GM11168 (cell line): ENCODE results near the gene RAD50.
"Not testable (repeated sequence)": the region's sequence is repeated elsewhere in the genome, so short reads cannot be mapped to it uniquely, and the experiment has no call there.

Experiments used
- in situ Hi-C: fragments of 300-500 bp; cut with MboI; formaldehyde crosslinking; loops from one replicate; pipeline ENCODE4 v1.12.0; 2022; ENCODE audit warnings: low sequenced_read_pairs; ENCODE audit not compliant: unreplicated experiment

The RAD50 gene

DNA sequence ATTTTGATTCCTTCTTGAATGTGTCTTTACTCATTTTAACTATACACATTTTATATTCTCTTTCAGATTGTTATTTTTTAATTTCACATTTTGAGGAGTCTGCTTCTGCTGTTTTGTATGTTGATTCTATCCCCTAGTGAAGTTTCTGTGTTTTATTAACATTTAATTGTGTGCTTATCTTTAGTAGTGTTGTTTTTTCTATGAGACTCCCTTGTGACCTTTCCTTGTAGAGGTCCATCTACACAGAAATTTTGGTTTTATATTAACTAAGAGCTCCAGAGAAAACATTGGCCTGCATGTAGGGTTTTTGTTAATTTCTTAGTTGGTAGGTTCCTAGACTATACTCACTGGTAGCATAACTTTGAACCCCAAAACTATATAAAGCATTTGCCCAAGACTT lies 65.8 kb downstream of the RAD50 start:
- in situ Hi-C loops = no loop called here

DNA sequence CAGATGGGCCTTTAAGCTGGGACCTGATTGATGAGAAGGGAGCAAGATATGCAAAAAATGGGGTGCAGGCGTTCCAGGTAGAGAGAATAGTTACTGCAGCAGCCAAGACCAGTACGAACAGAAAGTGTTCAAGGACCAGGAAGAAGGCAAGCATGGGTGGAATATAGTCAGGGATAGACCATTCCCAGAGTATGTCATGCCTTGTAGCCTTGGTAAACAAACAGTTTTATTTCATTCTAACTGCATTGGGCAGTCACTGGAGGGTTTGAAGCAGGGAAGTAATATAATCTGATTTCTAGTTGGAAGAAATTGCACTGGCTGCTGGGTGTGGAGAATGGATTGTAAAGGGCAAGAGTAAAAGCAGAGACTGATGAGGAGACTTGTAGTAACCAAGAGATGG lies 70.7 kb downstream of the RAD50 start:
- in situ Hi-C loops = no loop called here

DNA sequence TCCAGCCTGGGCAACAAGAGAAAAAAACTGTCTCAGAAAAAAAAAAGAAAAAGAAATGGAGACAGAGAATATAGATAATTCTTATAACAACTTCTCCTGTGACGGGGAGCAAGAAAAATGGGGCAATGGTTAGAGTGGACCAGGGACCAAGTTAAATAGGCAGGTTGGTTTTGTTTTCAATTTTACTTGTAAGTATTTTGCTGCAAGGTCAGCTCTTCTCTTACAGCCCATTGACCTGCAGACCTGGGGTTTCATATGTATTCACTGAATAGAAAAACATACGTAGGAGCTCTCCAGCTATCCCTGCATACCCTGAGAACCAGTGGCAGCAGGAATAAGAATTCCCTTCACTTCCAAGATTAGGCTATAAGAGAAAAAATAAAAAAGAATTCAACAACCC lies 72.0 kb downstream of the RAD50 start:
- in situ Hi-C loops = no loop called here

DNA sequence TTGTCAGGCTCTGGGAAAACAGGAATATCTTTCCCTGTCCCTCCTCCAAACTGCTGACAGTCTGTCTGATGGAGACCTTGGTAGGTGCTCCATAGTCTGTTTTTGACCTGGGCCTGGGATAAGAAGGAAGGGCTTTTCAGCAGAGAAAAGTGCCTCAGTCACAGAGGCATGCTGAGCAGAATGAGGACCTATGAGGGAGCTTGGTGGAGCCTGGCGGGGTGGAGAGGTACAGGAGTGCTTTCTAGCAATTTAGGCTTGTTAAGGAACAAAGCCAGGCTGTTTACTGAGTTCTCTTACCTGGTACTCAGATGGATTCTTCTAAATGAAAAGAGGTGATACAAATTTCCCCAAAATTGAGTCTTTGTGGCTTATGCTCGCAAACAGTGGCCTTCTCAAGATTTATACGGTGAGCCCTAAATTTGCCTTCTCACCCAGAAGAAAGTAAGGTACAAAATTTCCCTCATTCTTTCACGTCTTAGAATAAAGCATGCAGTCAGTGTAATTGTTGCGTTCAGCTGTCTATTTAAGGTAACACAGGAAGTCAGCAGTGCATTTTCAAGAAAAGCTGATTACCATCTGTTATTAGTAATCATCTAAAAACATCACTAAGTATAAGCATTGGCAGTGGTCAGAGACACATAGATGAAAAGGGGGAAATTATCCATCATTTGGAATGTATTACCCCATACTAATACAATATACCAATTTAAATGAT lies 72.6 kb downstream of the RAD50 start:
- in situ Hi-C loops = no loop called here

DNA sequence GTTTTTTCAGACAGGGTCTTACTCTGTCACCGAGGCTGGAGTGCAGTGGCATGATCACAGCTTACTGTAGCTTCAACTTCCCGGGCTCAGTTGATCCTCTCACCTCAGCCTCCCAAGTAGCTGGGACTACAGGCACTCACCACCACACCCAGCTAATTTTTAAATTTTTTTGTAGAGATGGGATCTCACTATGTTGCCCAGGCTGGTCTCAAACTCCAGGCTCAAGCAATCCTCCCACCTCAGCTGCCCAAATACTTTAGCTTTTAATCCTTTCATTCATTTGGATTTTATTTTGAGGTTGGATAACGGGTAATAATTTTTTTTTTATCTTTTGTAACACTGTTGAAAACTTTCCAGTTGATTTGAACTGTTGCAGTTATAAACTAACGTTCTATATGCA lies 76.8 kb downstream of the RAD50 start:
- in situ Hi-C loops = not testable (repeated sequence)

DNA sequence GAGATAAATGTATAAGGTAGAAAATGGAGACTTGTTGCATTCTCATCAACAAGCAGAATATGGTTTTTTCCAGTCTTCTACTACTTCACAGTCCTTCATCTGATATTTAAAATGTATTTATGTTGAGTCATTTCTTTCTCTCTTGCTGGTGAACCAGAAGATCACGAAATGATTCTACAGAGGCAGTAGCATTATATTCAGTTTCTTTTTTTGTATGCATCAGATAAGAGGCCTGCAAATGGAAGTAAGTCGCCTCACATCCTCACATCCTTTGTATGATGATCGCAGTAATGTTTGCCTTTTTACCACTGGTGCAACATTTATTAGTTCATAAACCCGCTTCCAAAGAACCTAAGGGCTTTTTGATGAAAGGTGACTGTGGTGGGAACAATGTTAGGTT lies 79.1 kb downstream of the RAD50 start:
- in situ Hi-C loops = no loop called here

DNA sequence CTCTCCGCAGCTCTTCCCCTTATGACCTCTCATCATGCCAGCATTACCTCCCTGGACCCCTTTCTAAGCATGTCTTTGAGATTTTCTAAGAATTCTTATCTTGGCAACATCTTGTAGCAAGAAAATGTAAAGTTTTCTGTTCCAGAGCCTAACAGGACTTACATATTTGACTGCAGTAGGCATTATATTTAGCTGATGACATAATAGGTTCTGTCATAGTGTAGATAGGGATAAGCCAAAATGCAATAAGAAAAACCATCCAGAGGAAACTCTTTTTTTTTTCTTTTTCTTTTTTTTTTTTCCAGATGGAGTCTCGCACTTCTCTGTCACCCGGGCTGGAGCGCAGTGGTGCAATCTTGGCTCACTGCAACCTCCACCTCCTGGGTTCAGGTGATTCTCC lies 80.5 kb downstream of the RAD50 start:
- in situ Hi-C loops = no loop called here

DNA sequence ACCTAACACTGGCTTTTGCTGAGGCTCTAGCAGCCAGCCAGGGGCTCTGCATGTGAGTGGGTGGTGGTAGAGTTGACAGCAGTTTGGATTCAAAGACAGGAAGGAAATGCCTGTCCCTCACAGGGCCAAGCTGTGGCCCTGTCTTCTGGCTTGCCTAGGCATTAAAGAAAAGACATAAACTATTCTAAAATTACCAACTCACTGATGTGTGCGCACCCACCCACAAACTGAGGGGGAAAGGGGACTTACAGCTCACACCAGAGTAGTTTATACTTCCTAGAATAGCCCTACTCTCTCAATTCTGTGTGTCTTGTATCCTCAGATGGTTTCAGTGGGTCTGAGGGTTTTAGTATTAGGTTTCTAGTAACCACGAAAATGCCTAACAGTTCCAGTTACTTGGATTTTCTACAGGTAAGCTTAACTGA lies 82.9 kb downstream of the RAD50 start:
- in situ Hi-C loops = no loop called here

DNA sequence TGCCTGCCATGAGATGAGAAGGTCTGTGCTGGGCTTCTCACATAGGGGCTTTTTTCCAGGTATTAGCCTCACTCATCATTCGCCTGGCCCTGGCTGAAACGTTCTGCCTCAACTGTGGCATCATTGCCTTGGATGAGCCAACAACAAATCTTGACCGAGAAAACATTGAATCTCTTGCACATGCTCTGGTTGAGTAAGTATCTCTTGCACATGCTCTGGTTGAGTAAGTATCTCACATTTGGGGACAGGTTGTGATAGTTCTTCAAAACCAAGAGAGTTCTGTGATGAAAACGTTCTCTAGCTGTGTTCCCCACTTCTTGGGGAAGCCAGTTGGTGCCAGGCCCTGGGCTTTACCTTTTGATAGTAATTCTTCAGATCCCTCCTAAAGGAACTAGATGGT lies 83.8 kb downstream of the RAD50 start:
- in situ Hi-C loops = no loop called here

DNA sequence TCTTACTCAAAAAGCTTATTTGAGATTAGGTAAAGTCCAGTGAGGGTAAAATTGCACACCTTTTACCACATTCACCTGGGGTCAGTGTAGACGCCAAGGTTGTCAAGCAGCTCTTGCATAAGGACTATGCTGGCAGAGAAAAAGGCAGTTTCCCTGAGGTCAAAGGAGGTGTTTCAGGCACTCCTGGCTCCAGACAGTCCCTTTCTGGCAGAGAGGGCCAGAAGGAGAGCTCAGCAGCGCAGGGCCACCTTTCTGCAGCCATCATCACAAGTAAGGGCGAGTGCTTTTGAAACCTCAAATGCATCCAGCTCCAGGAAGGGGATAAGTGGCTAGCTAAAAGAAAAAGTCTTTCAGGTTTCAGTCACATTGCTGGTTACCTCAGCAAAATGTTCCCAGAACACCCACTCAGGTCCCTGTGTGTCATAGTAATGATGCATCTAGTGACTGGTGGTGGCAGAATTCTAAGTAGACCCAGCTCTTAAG lies 84.5 kb downstream of the RAD50 start:
- in situ Hi-C loops = no loop called here

DNA sequence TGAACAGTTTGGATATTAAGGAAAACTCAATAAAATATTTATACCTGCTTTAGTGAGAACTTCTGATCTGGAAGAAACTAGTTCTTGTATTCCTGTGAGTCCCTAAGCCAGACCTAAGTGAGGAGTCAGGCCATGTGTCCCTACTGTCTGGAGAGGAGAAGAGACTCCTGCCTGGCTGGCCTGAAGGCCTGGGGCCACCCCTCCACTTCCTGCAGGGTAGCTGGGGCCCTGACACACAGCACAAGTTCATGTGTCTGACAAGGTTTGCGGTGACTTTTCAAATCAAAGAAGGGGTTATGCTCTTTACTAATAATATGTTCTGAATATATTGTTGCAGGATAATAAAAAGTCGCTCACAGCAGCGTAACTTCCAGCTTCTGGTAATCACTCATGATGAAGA lies 85.1 kb downstream of the RAD50 start:
- in situ Hi-C loops = no loop called here

DNA sequence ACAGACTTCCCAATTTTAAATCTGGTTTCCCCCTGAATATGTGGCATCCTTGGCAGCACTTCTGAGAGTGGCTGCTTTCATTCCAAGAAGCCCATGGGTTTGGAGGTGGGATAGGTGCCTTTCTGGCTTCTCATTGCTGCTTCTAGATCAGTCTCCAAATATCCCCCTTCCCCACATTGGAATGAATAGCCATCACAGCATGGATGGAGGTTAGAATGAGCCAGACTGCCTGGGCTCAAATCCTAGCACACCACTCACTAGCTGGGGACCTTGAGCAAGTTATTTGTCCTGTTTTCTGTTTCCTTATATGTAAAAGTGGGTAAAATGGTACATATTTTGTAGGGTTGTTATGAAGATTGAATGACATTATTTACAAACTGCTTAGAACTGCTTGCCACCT lies 87.4 kb downstream of the RAD50 start:
- in situ Hi-C loops = no loop called here

DNA sequence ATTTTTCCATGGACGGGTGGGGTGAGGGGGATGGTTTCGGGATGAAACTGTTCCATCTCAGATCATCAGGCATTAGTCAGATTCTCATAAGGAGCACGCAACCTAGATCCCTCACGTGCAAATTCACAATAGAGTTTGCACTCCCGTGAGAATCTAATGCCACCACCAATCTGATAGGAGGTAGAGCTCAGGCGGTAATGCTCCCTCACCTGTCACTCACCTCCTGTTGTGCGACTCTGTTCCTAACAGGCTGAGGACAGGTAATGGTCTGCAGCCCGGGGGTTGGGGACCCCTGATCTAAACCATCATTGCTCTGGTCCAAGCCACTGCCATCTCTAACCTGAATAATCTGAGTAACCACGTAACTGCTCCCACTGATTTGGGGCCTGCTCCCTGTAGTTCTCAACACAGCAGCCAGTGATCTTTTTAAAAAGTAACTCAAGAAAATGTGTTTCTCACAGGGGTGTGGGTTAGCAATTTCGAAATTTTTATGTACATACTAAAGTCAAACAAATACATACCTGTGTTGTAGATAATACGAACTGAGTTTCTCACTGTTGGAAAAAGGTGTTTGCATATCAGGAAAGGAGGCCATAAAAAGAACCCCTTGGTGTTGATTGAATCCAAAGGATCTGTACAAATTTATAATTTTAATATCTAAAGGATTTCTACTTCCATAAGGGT lies 89.9 kb downstream of the RAD50 start:
- in situ Hi-C loops = no loop called here

DNA sequence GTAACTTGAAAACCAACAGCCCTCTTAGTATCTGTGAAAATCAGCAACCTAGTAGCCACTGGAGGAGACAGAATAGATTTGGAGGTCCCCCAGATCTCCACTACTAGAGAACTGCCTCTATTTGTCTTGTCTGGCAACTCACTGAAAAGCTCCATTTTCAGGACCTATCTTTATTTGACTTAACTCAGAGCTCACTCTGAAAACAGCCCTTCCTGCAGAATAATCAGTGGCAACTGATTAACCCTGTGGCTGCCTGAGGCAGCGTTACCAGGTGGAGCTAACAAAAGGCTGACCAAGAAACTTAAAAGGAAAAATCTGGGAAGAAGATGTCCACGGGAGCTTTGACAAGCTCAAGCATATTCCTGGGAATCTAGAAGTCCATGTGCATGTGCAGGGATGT lies 90.7 kb downstream of the RAD50 start:
- in situ Hi-C loops = no loop called here

DNA sequence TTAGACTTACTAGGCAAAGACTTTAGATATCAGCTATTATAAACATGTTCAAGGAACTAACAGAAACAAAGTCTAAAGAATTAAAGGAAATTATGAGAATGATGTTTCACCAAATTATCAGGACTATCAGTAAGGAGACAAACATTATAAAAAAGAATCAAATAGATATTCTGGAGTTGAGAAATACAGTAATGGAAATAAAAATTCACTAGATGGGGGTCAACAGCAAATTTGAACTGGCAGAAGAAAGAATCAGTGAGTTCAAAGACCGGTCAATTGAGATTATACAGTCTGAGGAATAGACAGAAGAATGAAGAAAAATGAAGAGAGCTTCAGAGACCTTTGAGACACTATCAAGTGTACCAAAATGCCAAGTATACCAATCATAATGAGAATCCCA lies 91.6 kb downstream of the RAD50 start:
- in situ Hi-C loops = no loop called here

DNA sequence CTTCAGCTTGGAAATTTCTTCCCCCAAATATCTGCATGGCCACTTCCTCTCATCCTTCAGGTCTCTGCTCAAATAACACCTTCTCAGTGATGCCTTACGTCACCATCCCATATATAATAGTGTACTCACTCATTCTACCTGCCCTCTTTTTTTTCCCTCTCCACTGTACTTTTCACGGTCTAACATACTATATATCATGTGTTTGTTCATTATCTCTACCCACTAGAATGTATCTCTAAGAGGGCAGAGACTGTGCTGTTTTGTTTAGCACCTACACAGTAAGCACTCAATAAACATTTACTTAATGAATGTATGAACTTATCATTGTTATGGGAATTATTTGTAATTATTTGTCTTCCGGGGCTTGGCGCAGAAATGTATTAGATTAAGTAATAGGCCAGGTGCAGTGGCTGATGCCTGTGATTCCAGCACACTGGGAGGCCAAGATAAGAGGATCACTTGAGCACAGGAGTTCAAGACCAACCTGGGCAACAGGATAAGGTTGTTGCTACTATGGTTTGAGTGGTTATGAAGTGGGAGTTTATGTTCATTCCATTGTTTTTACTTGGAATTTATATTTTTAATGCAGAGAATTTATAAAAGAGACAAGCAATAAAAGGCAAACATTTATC lies 95.2 kb downstream of the RAD50 start:
- in situ Hi-C loops = no loop called here

DNA sequence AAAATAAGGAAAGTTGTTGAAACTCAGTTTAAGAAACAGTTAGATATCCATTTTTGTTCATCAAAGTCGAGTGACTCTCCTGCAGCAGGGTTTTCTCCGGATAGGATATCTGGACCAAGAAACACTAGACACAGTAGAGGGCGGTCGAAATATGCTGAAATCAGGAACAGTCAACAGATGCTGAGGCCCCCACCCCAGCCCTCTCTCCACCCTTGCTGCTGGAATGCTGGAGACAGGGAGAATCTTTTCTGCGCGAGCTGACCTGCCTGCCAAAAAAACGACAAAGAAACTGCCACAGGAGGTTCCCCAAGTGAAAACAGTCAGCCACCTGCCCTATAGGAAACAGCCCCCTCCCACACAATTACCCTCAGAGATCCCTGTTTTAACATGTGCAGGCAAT lies 96.9 kb downstream of the RAD50 start:
- in situ Hi-C loops = no loop called here

DNA sequence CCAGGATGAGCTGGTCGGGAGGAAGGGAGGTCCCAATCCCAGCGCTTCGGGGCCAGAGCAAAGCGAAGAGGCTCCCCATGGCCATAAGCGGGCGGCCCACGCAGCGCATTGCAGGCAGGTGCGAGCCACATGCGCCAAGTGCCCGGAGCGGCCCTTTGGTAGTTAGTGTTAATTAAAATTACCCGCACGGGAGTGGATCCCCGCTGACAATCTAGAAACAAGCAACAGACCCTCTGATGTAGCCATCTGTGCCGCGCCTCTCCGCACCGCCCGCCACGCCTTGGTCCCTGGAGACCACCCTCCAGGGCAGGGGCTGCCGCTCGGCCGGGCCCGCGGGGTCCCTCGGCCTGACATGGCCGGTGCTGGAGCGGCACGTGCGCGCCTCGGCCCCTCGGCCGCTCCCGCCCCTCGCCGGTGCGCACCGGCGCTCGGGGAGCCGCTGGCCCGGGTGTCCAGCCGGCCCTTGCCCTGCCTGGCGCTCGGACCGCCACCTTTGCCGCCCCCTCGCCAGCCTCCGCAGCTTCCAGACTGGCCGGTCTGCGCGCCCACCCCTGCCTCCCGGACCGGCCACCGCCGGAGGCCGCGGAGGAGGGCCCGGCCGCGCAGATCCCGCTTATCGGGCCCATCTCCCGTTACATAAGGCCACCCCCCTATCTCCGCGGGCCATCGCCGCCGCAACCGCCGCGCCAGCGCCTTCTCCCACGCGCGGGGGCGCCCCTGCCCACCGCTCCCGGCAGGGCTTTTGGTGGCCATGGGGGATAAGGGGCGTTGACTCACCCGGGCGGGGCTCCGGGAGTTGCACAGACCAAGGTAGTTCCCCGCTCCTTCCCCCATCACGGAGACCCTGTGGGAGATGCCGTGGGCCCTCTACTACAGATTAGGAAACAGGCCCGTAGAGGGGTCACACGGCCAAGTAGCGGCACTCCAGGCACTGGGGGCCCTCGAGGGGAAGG lies 99.3 kb downstream of the RAD50 start:
- in situ Hi-C loops = no loop called here

DNA sequence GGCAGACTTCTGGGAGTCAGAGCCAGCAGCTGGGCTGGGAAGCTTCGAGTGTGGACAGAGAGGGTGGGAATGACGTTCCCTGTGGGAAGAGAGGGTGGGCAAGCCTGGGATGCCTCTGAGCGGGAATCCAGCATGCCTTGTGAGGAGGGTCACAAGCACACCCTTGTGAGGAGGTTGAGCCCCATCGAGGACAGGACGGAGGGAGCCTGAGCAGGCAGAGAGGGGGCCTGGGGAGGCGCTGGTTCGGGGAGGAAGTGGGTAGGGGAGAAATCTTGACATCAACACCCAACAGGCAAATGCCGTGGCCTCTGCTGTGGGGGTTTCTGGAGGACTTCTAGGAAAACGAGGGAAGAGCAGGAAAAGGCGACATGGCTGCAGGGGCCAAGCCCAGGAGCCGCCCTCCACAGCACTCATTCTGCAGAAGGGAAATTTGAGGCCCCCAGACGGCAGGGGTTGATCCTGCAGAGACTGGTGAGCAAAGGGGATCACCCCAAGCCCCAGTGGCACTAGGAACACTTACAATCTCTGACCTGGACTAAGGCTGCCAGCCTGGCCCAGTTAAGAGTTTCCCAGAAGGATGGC lies 100.1 kb downstream of the RAD50 start:
- in situ Hi-C loops = no loop called here
